G401.6 (cell line): ENCODE results near the gene ZNF614.
"Not testable (repeated sequence)": the region's sequence is repeated elsewhere in the genome, so short reads cannot be mapped to it uniquely, and the experiment has no call there.

Source experiments
- FAIRE-seq: peaks from 2 replicates; lab custom pipeline; 2012; peaks lifted over from hg19 to GRCh38; lab: Jason Lieb, UNC

ZNF614 gene

GRCh38 chr19:52028027-52028779, at the start of gene ZNF614:
Gene ZNF614, minus strand, starts transcription at chr19:52028379. Its CDS starts 2,634 bp downstream, at chr19:52025745.
- FAIRE-seq: no peak

GRCh38 chr19:52070496-52070895, 42.3 kb upstream of the ZNF614 start:
- no peak for FAIRE-seq

- FAIRE-seq: no peak
These were observed 41.5 kb upstream of the ZNF614 start for GRCh38 chr19:52069653-52070052.

GRCh38 chr19:52066258-52066863, 38.2 kb upstream of the ZNF614 start:
- no peak for FAIRE-seq

GRCh38 chr19:52065399-52065798, 37.2 kb upstream of the ZNF614 start:
- FAIRE-seq: no peak

- not testable (repeated sequence) for FAIRE-seq
These were observed 28.3 kb upstream of the ZNF614 start for GRCh38 chr19:52056480-52056879.

- not testable (repeated sequence) for FAIRE-seq
These were observed 23.6 kb upstream of the ZNF614 start for GRCh38 chr19:52051736-52052135.

GRCh38 chr19:52048555-52049501, 20.6 kb upstream of the ZNF614 start, which contains the start of gene ZNF432:
Gene ZNF432, minus strand, starts transcription at chr19:52048838. Its CDS starts 1,970 bp downstream, at chr19:52046868.
- FAIRE-seq: peak; percentile 76

GRCh38 chr19:52039169-52039568, 11.0 kb upstream of the ZNF614 start:
- no peak for FAIRE-seq

GRCh38 chr19:52034051-52034728, 6.0 kb upstream of the ZNF614 start:
- no peak for FAIRE-seq

- FAIRE-seq: no peak
These were observed 573 bp upstream of the ZNF614 start for GRCh38 chr19:52028780-52029123.

GRCh38 chr19:52026255-52026990, 1.8 kb downstream of the ZNF614 start:
- FAIRE-seq: not testable (repeated sequence)

- not testable (repeated sequence) for FAIRE-seq
These were observed 3.7 kb downstream of the ZNF614 start for GRCh38 chr19:52024478-52024877.

- FAIRE-seq: no peak
These were observed 6.0 kb downstream of the ZNF614 start for GRCh38 chr19:52022193-52022592.

GRCh38 chr19:52020506-52020905, 7.7 kb downstream of the ZNF614 start:
- FAIRE-seq: no peak

- FAIRE-seq: no peak
These were observed 17.5 kb downstream of the ZNF614 start for GRCh38 chr19:52010674-52011073.

GRCh38 chr19:52007806-52008557, 20.2 kb downstream of the ZNF614 start, which contains the start of gene ZNF615:
Gene ZNF615, minus strand, starts transcription at chr19:52008211. Its CDS starts 4,500 bp downstream, at chr19:52003711.
- FAIRE-seq: peak; percentile 41

GRCh38 chr19:52007451-52007805, 20.8 kb downstream of the ZNF614 start:
- no peak for FAIRE-seq

- no peak for FAIRE-seq
These were observed 34.0 kb downstream of the ZNF614 start for GRCh38 chr19:51994048-51994644.

GRCh38 chr19:51993422-51993821, 34.8 kb downstream of the ZNF614 start:
- no peak for FAIRE-seq
